Peyer's patch (tissue), 4 donors: ENCODE measurements around the gene SLC36A3.

ENCODE experiments used
- POLR2A ChIP-seq, 2 donors: fragments of 450-650 bp; IDR thresholded peaks; one replicate each; pipeline ENCODE4 v1.5.1; 2017; ENCODE audit warnings: antibody characterized with exemption in 2 of 2, mild to moderate bottlenecking in 2 of 2, moderate library complexity in 2 of 2
- TF ChIP-seq, protein P1 (sequence below), 6 experiments: fragments of 450-650 bp in 4 of 6; fragments of 200-600 bp in 2 of 6; sonication (generic) in 1 of 6; IDR thresholded peaks; one replicate each; pipeline ENCODE4 v1.5.1; 2017 to 2019; ENCODE audit warnings: antibody characterized with exemption in 6 of 6, mild to moderate bottlenecking in 3 of 6, moderate library complexity in 1 of 6

DNA sequence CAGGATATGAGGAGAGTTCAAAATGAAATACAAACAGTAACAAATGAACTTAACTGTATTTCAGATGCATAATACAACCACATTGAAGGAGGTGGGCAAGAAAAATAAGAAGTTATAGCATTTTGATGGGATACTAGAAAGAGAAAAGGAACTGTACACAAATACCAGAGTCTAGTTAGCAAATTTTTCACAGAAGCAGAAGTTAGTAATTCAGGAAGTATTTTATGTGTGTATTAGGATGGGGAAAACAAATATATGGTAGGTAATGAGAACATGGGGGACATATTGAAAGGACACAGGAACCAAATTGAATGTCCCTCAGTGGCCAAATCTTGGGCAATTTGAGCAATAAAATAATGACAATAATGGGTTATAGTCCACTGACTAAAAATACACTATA is 32.2 kb downstream of the SLC36A3 start:
- TF ChIP-seq, protein P1, sequence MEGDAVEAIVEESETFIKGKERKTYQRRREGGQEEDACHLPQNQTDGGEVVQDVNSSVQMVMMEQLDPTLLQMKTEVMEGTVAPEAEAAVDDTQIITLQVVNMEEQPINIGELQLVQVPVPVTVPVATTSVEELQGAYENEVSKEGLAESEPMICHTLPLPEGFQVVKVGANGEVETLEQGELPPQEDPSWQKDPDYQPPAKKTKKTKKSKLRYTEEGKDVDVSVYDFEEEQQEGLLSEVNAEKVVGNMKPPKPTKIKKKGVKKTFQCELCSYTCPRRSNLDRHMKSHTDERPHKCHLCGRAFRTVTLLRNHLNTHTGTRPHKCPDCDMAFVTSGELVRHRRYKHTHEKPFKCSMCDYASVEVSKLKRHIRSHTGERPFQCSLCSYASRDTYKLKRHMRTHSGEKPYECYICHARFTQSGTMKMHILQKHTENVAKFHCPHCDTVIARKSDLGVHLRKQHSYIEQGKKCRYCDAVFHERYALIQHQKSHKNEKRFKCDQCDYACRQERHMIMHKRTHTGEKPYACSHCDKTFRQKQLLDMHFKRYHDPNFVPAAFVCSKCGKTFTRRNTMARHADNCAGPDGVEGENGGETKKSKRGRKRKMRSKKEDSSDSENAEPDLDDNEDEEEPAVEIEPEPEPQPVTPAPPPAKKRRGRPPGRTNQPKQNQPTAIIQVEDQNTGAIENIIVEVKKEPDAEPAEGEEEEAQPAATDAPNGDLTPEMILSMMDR (IDR thresholded peaks at IDR 0.05): no peak
- no peak for TF ChIP-seq POLR2A (IDR thresholded peaks at IDR 0.05)
